Activated CD4-positive, alpha-beta T cell treated with anti-CD3 and anti-CD28 coated beads, Interleukin-10, Interleukin-2, amounts not matched to agents 100 ng/mL and 50 ng/mL, durations not matched to agents 16 hours and 8 hours (primary cell): Measurements from ENCODE around the gene MAP1LC3B2.

Experiments
- DNase-seq: peaks from one replicate; pipeline ENCODE4 v3.0.0-alpha.2; 2020

The MAP1LC3B2 gene

DNA sequence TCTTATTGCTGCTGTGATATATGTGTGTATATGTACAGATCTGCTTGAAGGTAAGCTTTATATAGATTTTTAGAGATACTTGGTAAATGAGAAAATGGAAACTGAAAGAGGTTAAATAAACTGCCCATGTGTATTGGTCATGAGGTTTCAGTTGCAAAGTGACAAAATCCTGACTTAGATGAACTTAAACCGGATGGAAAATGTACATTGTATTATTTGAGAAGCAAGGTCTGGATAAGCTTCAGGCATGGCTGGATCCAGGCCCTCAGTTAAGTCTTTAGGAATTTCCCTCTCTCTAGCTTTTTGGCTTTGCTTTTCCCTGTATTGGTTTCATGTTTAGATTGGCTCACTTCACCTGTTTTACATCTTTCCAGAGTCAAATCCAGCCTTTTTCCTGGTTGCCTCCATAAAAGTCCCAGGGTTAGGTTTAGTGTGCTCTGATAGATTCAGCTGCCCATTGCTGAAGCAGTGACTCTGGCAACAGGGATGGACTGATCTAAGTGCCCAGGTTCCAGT lies 21.0 kb upstream of the MAP1LC3B2 start:
- peak; percentile 51 for DNase-seq

DNA sequence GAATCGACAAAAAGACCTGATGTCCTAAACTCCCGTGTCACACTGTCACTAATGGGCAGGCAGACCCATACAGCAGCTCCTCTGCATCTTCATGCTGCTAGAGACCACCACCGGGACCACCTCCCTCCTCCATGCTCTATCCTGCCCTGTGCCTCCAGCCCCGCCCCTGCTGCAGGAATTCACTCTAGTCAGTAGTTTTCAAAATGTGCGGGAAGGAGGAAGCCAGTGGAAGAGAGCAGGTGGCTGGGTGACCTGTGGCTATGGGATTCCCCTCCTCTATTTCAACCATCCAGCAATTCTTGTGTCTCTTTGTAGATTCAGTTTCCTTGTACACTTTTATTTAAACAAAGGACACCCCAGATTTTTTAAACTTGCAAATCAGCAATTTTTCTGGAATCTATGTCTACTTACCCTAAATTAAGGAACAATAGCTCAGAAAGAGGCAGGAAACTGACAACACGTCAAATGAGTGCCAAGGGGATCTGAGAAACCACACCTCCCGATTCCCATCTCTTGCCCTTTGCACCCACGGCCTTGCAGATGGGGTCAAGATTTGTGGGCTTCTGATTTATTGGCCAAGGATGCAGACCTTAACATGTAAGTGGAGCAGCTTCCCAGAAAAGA lies 20.4 kb upstream of the MAP1LC3B2 start:
- DNase-seq, result no peak

DNA sequence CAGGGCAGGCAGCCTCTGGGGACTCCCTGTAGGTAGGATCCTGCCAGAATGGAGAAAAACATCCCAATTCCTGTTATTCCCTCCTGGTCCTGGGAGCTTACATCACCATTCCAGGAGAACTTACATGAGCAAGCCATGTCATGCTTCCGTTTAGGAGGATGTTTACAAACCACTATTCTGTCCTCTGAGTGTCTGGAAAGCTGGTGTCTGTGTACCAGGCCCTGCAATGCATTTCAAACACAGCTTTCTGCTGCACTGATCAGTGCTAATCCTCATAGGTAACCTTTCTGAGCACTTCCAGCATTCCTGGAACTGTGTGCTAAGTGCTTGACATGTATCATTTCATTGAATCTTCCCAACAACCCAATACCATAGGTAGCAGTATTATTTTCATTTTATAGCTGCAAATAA lies 19.8 kb upstream of the MAP1LC3B2 start:
- no peak for DNase-seq

DNA sequence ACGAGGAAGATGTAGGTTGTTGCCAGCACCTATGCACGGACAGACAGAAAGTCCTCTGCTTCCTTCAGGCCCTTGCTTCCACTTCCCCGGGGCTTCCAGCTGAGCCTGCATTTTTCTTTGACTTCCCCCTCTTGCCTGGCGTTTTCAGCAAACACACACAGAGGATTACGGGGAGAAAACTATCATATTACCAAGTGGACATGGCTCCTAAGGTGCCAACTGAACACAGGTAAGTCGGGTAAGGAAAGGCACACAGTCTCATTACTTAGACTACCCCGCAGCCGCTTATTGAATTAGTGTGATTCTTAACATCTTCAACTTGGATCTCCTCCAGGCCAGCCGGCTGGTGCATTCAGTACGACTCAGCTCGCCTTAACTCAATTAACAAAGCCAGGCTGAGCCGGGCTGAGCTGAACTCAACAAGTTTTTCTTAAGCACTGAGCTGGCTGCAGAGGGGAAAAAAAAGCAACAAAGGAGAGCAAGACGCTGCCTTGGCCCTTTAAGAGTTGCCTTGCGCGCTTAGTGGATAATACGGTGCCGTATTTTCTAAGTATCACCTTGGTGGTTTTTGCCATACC lies 19.2 kb upstream of the MAP1LC3B2 start:
- no peak for DNase-seq

DNA sequence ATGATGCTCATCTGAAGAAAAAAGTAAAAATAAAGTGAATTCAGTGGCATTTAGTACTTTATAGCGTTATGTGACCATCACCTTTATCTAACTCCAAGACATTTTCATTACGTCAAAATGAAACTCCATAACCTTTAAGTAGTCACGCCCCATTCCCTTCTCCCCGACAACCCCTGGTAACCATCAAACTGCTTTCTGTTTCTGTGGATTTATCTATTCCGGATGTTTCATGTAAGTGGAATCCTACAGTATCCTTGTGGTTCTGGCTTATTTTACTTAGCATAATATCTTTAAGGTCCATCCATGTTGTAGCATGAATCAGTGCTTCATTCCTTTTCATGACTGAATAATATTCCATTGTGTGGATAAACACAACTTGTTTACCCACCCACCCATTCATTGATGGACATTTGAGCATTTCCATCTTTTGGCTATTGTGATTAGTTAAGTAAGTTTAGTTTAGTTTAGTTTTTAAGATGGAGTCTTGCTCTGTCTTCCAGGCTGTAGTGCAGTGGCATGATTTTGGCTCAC lies 18.5 kb upstream of the MAP1LC3B2 start:
- no peak for DNase-seq

DNA sequence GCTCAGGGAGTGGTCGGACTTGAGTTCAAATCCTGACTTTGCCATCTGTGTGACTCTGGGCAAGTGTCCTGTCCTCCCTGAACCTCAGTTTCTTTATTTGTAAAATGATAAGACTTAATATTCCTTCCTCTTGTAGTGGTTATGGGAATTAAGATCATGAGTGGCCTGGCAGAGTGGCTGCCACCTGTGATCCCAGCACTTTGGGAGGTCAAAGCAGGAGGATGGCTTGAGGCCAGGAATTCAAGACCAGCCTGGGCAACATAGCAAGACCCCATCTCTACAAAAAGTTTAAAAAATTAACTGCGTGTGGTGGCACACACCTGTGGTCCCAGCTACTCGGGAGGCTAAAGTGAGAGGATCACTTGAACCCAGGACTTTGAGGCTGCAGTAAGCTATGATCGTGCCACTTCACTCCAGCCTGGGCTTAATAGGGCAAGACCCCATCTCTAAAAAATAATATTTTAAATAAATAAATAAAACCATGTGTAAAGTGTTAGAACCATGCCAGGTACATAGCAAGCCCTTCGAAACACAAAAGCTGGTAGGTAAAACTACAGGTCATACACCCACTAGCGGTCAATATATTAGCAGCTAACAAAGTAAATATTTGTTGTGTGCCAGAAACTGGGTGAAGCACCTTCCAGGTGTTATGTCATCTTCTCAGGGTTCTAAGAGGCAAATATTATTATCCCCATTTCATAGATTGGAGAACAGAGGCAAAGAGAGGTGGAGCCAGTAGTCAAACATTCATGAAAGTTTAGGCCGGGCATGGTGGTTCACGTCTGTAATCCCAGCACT lies 17.4 kb upstream of the MAP1LC3B2 start:
- DNase-seq, result no peak

DNA sequence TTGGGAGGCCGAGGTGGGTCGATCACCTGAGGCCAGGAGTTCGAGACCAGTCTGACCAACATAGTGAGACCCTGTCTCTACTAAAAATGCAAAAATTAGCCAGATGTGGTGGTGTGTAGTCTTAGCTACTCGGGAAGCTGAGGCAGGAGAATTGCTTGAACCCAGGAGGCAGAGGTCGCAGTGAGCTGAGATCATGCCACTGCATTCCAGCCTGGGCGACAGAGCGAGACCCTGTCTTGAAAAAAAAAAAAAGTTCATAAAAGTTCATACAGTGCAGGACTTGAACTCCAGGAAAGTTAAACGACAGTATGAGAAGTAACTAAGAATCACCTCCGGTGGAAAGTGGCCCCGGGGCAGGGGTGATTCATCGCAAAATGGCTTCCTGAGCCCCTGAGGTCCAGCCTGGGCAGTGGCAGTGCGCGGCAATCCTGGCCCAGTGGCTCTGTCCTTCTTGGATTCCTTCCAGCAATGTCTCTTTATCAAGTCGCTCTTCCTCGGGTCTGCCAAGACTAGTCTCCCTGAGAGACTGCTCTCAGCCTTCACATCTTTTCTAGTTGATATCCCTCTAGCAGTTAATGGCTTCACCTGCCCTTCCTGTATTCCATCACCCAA lies 16.7 kb upstream of the MAP1LC3B2 start:
- no peak for DNase-seq

DNA sequence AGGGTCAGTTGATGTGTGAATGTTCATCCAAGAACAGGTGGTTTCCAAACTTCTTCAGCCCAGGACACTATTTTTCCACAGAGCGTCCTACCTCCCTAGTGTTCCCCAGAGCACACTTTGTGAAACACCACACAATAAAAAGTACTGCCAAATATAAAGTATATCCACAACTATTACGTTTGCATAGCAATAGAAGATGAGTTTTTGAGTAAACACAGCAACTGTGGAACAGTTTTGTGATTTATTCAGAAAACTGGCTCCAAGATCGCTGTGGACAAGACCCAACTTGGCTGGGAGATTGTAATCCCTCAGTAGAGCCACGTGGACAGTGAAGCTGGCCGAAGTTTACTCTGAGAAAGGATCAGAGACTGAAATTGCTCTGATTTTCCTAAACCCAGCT lies 14.5 kb upstream of the MAP1LC3B2 start:
- no peak for DNase-seq

DNA sequence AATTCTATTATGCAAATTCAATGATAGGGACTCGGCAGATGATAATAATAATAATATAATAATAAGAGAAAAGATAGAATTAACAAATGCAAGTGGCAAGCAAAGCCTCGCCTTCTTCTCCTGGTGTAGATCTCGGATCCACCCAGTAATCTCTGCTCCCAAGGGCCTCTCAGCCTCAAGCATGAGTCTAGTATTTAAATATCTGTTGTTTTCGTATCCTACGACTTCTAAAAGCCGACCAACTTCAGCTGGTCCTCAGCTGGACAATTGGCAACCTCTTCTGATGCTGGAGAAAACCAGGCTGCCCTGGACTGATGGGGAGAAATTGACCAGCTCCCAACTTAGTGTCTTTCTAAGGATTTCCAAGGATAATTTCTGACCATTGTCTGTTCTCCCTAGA lies 14.0 kb upstream of the MAP1LC3B2 start:
- DNase-seq, result no peak

DNA sequence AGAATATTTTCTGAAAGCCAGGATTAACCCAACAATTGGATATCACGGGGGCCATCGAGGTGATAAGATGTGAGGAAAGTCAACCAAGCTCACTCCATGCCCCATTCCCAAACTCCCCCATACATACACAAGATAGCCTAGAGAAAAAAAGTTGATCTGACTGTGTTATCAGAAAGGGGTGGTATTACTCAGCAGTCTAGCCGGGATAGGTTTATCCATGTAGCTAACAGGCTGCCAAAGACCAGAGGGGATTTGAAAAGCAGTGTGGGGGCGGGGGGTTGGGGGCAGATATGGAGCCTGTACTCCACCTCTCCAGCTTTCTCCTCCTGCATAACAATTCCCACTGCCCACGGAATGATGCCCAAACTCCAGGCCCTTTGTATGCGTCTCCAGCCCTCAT lies 13.2 kb upstream of the MAP1LC3B2 start:
- DNase-seq, result no peak

DNA sequence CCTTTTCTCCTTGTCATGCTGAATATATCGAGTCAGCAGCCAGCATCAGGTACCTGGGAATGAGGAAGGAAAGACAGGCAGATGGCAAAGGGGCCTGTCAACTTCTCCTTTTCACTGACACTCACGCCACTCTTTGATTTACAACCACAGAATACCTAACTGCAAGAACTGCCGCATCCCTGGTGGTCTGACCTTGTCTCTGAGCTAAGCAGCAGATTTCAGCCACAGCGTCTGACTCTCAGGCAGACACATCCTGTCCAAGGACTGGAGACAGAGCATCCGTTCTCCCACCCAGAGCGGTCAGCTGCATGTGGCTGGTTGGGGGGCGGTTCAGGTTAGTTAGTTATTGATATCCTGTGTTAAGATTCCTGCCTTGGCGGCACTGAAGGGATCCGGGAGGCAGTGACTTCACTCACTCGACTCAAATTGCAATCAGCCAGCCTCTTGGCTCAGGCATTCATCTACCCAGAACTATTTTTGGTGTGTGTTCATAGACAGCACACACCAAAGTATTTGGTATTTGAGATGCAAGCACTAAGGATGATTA lies 11.2 kb upstream of the MAP1LC3B2 start:
- no peak for DNase-seq

DNA sequence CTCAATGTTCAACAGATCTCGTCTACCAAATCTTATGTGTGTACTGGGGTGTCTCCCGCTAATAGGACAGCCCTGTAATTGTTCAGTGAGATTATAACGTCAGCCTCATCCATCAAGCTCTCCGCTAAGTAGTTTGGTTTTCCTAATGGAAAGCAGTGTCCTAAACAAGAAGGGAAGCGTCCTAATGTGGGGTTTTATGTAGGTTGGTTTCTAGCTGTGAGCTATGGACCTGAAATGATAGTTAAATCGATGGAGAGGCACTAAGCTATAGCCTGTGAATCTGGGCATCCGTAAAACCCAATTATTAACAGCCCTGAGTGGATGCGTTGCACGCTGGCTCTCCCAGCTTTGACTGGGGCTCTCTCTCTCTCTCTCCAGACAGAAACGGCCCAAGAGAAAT lies 9.2 kb upstream of the MAP1LC3B2 start:
- no peak for DNase-seq

DNA sequence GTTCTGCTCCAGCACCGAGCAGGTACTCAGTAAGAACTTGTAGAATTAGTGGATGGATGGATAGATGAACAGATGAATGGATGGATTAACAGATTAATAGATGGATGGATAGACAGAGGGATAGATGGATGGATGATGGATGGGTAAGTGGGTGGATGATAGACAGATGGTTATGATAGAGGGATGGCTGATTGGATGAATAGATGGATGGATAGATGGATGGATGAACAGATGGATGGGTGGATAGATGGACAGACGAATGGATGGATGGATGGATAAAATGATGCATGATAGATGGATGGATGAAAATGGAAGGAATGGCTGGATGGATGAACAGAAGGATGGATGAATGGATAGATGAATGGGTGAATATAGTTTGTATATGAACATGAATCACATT lies 8.0 kb upstream of the MAP1LC3B2 start:
- no peak for DNase-seq

DNA sequence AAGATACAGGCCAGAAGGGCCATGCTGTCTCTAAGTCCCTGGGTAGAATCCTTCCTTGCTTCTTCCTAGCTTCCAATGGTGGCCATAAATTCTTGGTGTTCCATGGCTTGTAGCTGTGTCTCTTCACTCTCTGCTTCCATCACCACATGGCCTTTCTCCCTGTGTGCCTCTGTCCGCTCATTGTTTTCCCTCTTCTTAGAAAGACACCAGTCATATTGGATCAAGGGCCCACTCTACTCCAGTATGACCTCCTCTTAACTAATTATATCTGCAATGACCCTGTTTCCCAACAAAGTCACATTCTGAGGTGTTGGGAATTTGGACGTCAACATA lies 7.6 kb upstream of the MAP1LC3B2 start:
- DNase-seq, result no peak

DNA sequence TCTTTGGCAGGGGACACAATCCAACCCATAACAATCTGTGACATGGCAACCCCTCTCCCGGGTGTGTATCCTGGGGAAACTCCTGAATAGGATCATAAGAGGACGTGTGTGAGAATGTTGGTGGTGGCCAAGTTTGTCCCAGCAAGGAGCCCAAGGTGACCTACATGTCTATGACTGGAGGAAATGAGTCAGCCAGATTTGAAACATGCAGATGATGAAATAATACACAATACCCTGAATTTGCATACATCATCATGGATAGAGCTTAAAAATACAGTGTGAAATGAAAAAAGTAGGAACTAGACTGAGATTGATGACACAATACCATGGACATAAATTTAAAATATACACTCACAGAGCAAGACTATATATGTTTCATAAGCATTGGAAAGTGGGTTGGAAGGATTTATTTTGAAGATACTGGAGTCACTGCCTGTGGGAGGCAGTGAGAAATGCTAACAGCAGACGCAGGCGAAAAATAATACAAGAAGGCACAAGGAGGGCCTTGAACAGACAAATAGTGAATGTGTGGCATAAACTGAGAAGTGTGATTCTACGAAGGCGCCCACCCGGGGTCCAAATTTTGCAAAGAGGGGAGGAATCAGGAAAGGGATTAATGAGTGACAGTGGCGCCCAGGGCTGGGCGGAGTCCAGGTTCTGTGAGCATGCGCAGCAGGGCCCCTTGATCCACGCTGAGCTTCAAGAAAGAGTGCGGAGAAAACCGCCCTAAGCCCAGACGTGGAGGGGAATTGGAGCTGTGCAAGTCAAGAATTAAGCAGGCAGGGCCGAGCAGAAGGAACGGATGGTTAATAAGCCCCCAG lies 7.0 kb upstream of the MAP1LC3B2 start:
- peak; percentile 42 for DNase-seq

DNA sequence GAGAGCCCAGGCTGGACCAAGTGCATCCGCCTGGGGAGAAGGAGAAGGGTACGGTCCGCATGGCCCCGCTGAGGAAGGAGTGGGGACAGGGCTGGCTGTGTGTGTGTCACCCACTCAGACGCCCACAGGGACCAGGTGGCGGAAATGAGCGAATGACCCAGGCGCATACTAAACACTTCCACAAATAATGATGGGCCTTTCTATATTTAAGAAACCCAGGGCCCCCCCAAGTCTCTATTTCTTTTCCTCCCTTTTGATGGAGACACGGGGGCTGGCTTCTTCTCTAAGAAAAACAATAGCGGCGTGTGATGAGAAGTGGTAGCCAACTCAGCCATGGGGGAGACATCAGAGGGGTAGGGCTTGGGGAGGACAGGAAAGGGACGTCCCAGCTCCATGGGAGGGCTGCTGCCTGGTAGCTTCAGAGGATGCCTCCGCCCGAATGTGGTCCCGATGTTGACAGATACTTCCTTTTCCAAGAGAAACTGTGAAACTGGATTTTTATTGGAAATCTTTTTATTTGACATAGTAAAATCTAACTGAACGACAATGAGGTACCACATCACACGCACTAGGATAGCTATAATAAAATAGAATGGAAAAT lies 6.3 kb upstream of the MAP1LC3B2 start:
- no peak for DNase-seq

DNA sequence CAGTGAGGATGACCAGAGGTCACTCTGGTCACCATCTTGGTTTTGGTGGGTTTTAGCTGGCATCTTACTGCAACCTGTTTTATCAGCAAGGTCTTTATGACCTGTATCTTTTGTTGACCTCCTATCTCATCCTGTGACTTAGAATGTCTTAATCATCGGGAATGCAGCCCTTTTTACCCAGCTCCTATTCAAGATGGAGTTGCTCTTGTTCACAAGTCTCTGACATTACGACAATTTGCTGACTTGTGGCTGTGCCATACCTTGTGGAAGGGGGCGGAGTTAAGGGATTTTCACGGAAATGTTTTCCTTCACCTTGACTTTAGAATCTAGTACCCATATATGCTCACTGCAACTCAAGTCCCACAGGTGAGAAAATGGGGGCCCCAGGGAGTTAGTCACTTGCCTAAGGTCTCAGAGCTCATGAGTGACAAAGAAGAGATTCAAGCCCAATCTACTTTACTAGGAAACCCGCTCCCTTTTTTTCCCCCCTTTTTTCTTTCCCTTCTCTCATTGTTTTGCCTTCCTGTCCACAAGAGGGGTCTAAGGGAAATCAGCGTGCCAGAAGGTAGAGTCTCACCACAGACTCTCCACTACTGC lies 2.7 kb upstream of the MAP1LC3B2 start:
- DNase-seq, result no peak

DNA sequence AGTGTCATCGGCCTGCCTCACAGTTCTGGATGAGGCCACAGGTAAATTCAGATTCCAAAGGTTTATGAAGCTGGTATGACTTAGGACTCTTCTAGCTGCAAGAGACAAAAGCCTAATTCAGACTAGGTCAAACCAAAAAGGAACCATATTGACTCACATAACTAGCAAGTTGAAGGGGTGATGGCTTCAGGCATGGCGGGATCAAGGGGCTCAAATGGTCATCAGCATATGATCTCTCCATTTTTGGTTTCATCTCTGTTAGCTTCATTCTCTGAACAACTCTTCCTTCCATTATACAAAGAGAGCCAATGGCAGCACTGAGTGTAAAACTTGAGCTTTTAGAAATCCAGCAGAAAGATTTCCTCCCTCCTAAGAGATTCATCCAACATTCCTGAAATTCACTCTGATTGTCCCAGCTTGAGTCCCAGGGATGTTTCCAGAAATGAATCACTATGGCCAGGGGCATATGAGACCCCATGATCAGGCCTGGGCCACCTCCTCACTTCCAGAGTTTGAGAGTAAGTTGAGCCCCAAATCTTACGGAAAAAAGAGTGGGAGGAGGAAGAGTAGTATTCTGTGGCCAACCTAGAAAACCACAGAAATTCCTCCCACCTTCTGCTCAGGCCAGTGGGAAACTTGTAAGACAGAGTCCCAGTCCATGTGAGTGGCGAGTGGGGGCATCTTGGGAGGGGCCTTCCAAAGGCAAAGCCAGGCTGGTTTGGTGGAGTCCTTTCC lies 2.0 kb upstream of the MAP1LC3B2 start:
- DNase-seq, result no peak

DNA sequence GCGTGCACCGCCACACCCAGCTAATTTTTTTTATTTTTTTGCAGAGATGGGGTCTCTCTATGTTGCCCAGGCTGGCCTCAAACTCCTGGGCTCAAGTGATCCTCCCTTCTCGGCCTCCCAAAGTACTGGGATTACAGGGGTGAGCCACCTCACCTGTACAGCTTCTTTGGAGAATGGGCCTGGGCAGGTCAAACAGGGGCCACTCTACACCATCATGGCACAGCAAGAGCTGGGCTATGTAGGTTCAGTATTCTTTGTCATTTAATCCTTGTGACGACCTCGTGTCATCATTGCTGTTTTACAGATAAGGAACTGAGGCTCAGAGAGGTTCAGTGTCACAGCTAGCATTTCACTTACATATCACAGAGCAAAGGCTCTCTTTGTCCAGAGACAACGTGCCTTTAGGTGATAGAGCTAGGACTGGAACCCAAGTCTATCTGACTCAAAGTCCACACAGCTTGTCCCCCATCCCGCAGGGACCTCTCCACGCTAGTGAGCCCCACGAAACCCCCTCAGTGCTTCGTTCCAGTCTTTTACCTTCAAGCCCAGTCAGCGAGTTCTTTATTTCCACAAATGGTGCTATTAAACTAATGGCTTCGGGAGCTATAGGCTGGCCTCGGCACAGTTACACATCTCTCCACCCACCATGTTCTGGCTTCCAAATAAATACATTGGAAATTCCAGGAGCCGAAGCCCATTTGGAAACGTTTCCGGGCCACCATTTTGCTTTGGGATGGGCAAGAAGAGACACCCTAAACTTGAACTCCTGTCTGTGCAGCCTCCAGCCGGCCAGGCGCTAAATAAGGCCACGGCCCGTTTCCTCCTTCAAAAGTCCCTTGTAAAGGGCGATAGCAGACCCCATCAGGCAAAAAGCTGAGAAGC lies 660 bp upstream of the MAP1LC3B2 start:
- DNase-seq, result no peak
